GM10266 (cell line): ENCODE data around the gene SPTB.

Source experiments
- DNase-seq: peaks from one replicate; pipeline ENCODE4 v3.0.0; 2012; ENCODE audit errors: extremely low spot score
- TF ChIP-seq, protein P1 (sequence below): IDR thresholded peaks from 2 replicates; pipeline ENCODE4 v1.5.1; 2012; ENCODE audit warnings: mild to moderate bottlenecking, low read depth; ENCODE audit not compliant: control insufficient read depth, insufficient read depth; ENCODE audit errors: missing control alignments

The SPTB gene

DNA sequence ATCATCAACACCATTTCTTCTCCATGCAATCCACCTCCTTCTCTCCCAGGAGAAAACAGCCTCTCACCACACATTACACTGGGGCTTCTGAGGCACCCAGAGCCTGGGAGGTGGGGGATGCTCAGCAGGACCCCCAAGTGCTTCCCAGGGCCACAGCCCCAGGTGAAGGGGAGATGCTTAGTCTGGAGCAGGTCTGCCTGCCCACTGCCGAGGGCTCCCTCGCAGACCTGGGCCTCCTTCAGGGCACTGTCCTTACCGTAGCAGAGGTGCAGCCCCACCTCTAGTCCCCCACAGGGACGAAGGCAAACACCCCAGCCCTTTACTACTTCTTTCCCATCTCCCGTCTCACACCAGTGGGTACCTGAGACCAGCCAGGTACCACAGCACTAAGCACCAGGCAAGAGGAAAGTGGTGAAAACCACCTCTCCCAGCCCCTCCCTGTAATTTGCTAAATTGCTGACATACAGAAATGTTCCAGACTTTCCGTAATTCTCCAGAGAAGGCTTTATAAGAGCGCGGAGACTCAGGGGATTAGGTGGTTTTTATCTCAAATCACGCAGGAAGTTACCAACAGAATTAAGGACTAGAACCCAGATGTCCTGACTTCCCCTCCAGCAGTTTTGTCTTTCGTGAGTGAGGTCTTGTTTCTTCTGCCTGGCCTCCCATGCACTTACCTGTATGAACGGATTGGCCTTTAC, 116.5 kb downstream of the SPTB start:
- TF ChIP-seq, protein P1, sequence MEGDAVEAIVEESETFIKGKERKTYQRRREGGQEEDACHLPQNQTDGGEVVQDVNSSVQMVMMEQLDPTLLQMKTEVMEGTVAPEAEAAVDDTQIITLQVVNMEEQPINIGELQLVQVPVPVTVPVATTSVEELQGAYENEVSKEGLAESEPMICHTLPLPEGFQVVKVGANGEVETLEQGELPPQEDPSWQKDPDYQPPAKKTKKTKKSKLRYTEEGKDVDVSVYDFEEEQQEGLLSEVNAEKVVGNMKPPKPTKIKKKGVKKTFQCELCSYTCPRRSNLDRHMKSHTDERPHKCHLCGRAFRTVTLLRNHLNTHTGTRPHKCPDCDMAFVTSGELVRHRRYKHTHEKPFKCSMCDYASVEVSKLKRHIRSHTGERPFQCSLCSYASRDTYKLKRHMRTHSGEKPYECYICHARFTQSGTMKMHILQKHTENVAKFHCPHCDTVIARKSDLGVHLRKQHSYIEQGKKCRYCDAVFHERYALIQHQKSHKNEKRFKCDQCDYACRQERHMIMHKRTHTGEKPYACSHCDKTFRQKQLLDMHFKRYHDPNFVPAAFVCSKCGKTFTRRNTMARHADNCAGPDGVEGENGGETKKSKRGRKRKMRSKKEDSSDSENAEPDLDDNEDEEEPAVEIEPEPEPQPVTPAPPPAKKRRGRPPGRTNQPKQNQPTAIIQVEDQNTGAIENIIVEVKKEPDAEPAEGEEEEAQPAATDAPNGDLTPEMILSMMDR, result no peak
- no peak for DNase-seq

- DNase-seq, result no peak
- TF ChIP-seq, protein P1, result no peak
Measured at GRCh38 chr14:64762044-64763034, 117.4 kb downstream of the SPTB start.

- DNase-seq, result no peak
- TF ChIP-seq, protein P1, result no peak
Measured at GRCh38 chr14:64761441-64762043, 118.2 kb downstream of the SPTB start.

DNA sequence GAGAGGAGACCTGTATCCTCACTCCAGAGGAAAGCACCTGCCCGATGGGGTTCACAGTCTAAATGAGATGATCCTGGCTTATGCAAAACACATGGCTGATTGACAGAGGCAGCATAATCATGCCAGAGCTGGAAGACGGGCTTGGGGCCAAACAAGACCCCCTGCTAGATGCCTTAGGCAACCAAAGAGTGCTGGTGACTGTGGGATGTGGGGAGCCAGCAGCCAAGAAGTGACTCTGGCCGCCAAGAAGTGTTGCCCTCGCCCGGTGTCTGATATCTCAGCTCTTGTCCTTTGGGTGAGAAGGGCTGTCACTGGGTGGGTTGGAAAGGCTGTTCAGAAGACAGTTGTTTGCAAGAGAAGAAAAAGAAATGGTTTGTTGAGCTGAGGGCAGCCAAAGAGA, 118.8 kb downstream of the SPTB start:
- no peak for DNase-seq

GRCh38 chr14:64760146-64760755, 119.5 kb downstream of the SPTB start:
- peak; percentile 75 for DNase-seq
- TF ChIP-seq, protein P1, result peak; percentile 66

More for the DNA sequence above, 118.8 kb downstream of the SPTB start:
- TF ChIP-seq, protein P1, result no peak

DNA sequence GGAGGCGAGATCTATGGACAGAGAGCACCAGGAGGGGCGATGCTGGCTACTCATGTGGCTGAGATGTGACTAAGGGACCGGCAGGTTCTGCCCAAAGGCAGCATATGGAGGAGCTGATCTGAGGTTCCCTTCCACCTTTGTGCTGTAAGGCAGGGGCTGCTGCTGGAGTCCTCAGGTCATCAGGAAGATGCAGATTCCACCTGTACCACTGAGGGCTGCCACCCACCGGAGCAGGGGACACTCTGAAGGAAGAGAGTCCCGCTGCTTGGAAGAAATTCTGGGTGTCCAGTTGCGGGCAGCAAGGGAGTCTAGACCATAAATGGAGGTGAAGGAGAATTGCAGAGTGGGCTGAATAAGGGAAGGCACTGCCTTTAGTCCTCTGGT, 120.2 kb downstream of the SPTB start:
- DNase-seq, result no peak
- TF ChIP-seq, protein P1, result no peak
